GM21576 (cell line): ENCODE measurements around the gene PTGES3.
"Not testable (repeated sequence)": the region's sequence is repeated elsewhere in the genome, so short reads cannot be mapped to it uniquely, and the experiment has no call there.

Experiments used
- ATAC-seq: cut with Tn5 transposase; IDR thresholded peaks from one replicate; pipeline ENCODE4 v1.9.1; 2021; ENCODE audit warnings: mild to moderate bottlenecking, moderate library complexity; ENCODE audit not compliant: unreplicated experiment

The PTGES3 gene, protein sequence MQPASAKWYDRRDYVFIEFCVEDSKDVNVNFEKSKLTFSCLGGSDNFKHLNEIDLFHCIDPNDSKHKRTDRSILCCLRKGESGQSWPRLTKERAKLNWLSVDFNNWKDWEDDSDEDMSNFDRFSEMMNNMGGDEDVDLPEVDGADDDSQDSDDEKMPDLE

DNA sequence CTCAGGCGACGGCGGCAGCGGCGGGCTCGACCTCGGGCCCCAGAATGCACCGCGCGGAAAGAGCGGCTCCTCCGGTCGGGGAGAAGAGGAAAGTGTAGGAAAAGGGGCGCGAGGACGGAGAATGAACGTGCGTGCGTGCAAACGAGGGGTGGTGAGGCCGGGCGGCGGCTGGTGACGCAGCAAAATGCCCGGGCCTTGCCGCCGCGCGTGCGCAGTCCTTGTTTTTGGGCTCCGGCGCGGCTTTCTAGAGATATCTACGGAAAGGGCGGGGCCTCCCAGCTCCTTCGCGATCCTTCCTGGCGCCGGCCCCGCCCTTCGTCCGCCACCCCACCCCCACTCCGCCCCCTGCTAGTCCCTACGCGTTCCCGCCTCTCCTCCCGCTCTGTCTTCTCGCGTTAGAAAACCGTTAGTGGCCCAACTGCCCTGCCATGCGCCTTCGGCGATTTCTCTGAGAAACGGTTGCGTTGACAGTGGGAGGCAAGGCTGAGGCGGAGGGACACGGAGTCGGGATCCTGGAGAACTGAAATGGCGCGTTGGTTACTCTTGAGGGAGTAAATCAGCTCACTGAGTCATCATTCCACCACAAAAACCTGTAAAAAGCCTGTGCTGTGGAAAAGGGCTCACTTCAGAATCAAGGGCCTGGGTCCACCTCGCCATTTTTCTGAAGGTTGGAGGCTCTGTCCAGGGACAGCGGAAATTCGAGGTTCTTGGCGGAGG is at the start of gene PTGES3:
PTGES3 (minus strand) TSS at position 156 of the 717 bp plus-strand sequence. CDS start 285 bp downstream, outside the sequence.
- ATAC-seq: peak; percentile 63

DNA sequence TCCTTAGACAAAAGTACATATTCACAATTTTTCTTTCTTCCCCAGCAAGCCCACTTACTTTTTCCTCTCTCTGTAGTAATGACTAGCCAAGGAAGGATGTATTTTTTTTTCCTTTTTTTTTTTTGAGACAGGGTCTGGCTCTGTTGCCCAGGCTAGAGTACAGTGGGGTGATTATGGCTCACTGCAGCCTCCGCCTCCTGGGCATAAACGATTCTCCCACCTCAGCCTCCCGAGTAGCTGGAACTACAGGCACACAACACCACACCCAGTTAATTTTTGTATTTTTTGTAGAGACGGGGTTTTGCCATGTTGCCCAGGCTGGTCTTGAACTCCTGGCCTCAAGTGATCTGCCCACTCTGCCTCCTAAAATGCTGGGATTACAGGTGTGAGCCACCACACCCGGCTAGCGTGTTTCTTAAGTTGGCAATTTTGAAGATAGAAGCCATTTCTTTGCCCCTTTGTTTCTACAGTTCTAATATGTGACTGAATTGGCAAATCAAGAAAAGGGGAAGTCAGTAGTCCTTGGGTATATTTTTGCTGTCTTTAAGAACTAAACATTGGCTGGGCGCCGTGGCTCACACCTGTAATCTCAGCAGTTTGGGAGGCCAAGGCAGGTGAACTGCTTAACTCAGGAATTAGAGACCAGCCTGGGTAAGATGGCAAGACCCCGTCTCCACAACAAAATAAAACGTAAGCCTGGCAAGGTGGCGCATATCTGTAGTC is 40.2 kb upstream of the PTGES3 start:
- no peak for ATAC-seq

DNA sequence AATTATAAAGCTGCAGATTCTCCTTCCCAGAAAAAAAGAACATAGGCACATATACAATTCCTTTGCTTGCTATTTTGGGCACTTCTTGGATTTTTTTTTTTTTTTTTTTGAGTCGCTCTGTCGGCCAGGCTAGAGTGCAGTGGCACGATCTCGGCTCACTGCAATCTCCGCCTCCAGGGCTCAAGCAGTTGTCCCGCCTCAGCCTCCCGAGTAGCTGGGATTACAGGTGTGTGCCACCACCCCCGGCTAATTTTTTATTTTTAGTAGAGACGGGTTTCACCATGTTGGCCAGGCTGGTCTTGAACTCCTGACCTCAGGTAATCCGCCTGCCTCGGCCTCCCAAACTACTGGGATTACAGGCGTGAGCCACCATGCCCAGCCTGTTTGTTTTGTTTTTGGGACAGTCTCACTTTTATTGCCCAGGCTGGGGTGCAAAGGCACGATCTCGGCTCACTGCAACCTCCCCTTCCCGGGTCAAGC is 38.2 kb upstream of the PTGES3 start:
- ATAC-seq: not testable (repeated sequence)

DNA sequence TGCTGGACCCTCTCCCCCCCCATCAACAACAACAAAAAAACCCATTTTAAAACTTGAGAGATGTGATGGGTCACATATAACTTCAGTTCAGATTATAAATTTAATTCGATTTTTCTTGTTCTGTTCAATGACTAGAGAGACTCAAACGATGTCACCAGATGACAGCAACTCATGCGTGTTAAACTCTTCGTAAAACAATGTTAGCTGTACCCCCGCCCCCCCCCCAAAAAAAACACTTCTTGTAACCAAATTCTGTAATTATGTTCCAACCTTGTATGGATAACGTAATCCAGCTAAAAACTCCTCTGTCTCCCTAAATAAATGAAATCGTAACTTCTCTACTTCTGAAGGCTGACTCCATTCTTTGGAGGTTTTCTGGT is 37.6 kb upstream of the PTGES3 start:
- ATAC-seq: no peak

DNA sequence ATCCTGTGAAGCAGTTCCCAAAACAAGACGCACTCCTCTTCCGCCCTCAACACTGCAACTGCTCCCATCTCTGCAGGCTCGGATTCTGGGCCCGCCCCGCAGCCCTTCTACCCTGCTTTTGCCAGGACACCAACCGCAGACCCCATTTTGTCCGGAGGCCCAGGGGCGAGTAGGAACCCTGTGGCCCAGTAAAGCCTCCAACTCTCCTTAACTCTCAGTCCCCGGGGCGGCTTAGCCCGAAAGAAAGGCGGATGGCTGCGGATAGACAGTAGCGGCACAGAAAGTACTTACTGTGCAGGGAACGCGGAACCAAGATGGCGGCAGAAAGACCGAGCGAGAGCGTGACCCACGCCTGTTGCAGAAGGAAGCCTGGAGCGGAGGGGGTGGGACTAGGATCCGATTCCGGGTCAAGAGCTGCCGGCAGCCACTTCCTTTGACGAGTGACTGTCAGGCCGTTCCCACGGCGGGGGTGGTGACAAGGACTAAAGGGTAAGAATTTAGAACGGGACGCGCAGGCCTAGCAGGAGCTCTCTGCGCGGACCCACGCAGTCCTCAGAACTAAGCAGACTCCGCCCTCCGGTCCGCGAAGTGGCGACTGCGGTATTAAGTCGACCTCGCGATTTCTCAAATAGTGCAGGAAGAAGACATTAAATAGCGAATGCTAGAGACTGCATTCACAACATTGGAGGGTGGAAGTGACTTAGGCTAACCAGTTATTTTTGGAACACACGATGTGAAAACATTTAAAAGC is 37.1 kb upstream of the PTGES3 start, which contains the start of gene NACA:
NACA (minus strand) TSS at position 328 of the 751 bp plus-strand sequence. CDS start 778 bp downstream, outside the sequence.
- peak; percentile 93 for ATAC-seq

DNA sequence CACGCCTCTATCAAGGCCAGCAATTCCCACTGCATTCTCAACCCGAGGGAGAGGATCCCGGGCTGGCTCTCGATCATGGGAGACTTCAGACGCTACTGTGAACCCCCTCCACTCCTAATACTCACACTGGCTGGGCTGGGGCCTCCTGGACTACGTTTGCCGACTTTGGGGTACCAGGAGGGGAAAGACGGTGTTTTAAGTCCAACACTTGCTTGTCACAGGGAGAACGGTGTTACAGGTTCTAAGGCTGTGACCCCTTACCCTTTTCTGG is 36.6 kb upstream of the PTGES3 start:
- ATAC-seq: no peak

DNA sequence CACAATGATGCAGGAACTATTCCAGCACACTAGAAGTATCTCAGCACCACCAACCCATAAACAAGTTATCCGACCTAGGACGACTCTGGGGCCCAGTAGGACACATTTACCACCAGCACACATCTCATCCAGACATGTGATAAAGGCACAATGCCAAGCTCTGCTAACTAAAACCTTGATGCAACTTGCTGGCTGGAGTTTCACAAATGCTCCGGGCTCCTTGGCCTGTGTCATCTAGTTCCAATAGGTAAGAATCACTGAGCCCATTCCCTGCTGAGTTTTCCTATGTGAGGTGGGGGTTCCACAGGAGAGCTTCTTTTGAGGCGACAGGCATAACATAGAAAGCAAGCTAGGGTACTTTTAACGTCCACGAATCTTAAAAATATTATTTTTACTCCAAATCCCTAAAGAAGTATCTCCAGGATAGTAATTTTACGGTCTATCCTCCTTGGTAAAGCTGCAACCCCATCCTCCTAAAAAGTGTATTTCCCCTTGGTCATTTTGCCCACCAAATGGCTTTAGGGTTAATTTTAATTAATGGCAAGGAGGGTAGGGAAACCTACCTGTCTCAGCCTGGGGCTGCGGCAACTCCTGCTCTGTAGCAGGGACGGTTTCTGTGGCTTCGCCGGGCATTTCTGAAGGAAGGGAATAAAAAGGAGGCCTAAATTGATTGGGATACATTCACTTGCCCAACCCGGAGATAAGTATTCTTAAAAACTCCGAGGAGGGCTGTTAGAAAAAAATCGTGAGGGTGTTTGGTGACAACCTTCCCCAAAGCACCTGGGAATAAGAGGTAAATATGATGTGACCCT is 36.0 kb upstream of the PTGES3 start:
- no peak for ATAC-seq

DNA sequence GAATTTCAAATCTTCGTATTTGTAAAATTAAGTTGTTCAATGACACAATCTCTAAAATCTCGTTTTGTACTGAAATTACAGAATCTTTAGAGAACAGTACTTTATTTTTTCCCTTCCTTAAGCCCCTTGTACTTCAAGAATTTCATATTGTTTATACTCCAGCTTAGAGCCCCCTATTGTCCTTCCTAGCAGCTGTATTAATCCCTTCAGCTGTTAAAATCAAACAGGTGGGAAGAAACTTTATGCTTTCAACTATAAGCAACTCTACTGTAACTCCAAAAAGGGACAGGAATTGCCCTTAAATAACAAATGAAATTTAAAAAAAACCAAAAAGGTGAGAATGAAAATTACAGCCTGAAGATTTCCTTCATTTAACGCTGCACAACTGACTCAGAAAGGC is 35.3 kb upstream of the PTGES3 start:
- no peak for ATAC-seq

DNA sequence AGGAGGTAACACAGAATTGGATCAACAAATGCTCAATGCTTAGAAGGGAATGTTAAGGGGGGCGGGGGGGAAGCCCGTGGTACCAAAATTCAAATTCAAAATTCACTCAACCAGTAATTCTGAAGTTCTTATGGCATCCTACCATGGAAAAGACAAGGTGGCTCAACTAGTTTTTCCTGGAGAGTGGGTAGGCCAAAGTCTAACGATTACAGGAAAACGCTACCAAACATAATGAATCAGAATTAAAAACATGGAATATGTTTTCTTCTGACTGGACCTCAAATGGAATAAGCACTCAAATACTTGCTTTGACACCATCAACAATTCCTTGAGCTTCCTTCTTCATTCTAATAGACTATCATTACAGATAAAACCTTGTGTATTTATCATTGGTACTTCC is 34.7 kb upstream of the PTGES3 start:
- no peak for ATAC-seq

DNA sequence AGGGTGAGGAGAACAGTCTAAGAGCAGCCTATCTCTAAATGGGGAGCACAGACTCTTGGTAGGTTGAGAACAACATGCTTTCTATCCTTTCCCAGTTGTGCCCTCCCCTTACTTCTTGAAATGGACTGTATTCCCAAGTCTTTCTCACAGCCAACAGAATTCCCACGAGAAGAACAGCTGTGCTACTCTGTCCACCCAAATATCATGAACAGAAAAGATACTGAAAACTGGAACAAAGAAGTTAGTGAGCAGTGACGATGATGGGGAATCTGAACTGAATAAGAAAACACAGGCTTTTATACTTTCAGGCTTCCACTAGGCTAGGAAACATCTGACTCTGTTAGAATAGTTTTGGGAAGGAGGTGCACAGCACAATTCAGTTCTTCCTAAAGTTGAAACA is 33.6 kb upstream of the PTGES3 start:
- ATAC-seq: no peak

DNA sequence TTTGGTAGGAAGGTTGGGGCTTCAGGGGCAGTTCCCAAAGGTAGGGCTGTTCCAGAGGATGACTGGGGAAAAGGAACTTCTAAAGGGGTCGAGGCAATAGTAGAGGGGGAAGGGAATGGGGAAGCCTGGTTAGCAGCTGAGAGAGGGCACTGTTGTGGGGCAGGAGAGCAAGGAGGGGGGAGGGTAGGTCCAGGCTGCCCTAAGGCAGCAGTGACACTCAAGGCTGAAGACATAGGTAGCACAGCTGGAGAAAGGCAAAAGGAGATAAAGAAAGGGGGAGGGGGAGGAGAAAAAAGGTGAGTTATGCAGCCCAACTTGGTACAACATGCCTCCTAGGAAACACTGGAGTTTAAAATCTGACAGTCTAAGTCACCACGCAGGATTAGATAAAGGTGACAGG is 33.1 kb upstream of the PTGES3 start:
- ATAC-seq: no peak

DNA sequence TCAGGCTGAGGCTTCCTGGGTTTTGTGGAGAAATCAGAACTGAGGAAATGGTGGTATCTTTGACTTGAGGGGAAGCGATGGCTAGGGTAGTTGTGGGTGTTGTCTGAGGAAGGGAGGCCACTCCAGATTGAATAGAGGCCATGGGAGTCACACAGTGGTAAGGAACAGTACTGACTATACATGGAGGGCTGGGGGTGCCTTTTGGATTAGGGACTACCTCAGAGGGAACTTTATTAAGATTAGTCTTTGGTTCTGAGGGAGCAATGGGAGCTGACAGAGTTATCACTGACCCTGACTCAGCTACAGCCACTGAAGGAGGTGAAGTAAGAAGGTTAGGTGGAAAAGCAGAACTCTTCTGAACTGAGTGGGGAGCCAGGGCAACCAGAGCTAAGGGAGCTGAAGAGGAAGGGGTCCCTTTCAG is 32.7 kb upstream of the PTGES3 start:
- ATAC-seq: no peak

DNA sequence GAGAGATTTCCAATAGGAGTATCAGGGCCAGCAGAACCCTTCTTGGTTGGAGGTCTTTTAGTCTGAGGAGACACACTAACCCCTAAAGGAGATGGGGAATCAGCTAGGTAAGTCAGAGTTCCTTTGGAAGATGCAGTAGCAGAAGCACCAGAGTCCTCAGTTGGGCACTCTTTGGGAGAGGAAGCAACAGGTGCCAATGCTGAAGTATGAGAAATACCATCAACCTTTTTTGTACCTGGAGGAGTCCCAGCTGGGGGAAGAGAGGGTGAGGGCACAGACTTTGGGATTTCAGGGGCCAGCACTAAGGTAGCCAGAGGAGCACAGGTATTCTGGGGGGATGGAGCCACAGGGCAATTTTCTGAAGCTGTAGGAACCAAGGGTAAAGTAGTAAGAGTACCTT is 31.0 kb upstream of the PTGES3 start:
- ATAC-seq: no peak

DNA sequence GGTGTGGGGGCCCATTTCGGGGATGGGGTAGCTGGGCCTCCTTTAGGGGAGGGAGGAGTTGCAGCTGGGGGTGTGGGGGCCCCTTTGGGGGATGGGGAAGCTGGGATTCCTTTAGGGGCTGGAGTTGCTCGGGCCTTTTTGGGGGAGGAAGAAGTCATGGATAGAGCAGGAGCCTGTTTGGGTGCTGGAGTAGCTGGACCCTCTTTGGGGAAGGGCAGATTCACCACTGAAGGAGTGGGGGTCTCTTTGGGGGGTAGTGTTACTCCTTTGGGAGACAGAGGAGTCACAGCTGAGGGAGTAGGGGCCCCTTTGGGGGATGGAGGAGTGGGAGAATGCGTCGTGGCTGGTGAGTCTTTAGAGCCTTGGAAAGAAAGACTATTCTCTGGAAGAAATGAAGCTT is 30.6 kb upstream of the PTGES3 start:
- no peak for ATAC-seq

DNA sequence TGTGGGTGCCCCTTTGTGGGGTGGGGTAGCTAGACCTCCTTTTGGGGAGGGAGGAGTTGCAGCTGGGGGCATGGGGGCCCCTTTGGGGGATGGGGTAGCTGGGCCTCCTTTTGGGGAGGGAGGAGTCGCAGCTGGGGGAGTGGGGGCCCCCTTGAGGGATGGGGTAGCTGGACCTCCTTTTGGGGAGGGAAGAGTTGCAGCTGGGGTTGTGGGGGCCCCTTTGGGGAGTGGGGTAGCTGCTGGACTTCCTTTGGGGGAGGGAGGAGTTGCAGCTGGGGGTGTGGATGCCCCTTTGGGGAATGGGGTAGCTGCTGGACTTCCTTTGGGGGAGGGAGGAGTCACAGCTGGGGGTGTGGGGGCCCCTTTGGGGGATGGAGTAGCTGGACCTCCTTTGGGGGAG is 30.1 kb upstream of the PTGES3 start:
- no peak for ATAC-seq

DNA sequence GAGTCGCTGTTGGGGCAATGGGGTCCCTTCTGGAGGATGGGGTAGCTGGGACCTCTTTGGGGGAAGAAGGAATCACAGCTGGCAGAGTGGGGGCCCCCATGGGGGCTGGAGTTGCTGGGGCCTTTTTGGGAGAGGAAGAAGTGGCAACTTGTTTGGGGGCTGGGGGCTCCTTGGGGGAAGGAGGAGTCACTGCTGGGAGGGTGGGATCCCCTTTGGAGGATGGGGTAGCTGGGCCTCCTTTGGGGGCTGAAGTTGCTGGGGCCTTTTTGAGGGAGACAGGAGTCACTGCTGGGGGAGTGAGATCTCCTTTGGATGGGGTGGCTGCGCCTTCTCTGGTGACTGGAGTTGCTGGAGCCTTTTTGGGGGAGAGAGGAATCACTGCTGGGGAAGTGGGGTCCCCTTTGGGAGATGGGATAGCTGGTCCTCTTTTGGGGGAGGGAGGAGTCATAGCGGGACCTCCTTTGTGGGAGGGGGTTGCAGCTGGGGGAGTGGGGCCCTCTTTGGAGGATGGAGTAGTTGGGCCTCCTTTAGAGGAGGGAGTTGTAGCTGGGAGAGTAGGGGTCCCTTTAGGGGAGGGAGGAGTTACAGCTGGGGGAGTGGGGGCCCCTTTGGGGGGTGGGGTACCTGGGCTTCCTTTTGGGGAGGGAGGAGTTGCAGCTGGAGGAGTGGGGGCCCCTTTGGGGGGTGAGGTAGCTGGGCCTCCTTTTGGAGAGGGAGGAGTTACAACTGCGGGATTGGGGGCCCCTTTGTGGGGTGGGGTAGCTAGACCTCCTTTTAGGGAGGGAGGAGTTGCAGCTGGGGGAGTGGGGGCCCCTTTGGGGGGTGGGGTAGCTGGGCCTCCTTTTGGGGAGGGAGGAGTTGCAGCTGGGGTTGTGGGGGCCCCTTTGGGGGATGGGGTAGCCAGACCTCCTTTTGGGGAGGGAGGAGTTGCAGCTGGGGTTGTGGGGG is 29.1 kb upstream of the PTGES3 start:
- no peak for ATAC-seq

DNA sequence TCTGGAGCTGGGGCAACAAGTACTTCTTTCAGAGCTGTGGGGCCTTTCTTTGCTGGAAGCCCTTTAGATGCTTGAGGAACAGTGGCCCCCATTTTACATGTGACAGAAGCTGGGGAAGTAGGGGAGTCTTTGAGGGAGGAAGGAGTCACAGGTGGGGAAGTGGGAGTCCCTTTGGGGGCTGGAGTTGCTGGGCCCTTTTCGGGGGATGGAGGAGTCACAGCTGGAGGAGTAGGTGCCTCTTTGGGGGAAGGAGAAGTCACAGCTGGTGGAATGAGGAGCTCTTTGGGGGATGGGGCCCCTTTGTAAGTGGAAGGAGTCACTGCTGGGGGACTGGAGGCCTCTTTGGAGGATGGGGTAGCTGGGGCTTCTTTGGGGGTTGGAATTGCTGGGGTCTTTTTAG is 28.4 kb upstream of the PTGES3 start:
- ATAC-seq: no peak

DNA sequence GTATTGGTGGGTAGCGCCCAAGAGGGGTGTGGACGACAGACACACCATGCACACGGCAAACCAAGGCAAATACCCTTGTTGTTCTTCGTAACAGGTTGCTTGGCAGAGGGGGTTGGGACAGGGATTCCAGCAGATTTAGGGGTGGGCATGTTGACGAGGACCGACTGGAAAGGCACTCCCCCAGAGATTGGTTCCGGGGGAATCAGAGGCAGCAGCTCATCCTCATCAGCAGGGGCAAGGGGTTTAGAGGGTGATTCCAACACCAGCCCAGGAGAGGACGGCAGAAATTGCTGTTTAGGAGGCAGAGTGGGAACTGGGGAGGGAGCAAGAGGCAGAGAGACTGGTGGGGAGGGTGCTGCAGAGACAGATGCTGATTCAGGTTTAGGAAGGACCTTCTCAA is 27.7 kb upstream of the PTGES3 start:
- no peak for ATAC-seq

DNA sequence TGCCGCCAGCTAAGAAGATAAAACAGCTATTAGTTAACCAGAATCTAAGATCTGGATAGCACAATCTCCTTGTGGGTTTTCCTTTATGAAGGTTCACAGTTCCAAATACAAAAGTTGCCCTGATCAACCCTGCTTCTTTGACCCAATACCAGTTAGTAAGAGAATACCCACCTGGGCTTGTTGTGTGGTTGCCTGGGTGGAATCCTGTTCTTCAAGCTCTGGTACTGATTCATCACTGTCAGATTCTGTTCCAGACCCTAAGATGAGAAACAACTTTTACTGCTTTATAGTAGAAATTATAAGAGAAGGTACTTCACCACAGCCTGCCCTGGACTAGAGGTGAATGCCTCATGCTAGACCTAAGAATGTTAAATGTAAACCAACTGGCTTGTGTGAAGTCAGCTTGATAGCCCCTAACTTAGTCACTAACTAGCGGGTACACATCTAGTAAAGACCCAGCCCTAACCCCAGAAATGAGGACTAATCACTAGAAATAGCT is 26.4 kb upstream of the PTGES3 start:
- ATAC-seq: no peak
